Lower lobe of right lung (tissue), 2 donors: ENCODE results near the gene NSG2. TPM values are rescaled to one million over a fixed set of nuclear protein-coding genes. Genes with fewer than 3 reads are reported as not detected.

Experiments
- ATAC-seq, 2 donors: fragments of 200-7000 bp; cut with Tn5 transposase; one replicate each; pipeline ENCODE4 v1.9.1; 2020 to 2022; ENCODE audit warnings: mild to moderate bottlenecking in 2 of 2, moderate library complexity in 2 of 2
- DNase-seq: peaks from one replicate; pipeline ENCODE4 v3.0.0-alpha.2; 2020
- H3K27ac ChIP-seq: fragments of 200-600 bp; one replicate; pipeline ENCODE4 v1.8.0; 2022
- H3K27me3 ChIP-seq: fragments of 200-600 bp; one replicate; pipeline ENCODE4 v1.8.0; 2022; ENCODE audit warnings: low read depth
- H3K36me3 ChIP-seq: fragments of 200-600 bp; one replicate; pipeline ENCODE4 v1.8.0; 2022; ENCODE audit warnings: mild to moderate bottlenecking
- H3K4me1 ChIP-seq: fragments of 200-600 bp; one replicate; pipeline ENCODE4 v1.8.0; 2022
- H3K4me3 ChIP-seq: fragments of 200-600 bp; one replicate; pipeline ENCODE4 v1.8.0; 2022; ENCODE audit warnings: mild to moderate bottlenecking
- H3K9me3 ChIP-seq: fragments of 200-600 bp; one replicate; pipeline ENCODE4 v1.8.0; 2022
- intact Hi-C: fragments of 100-400 bp; cut with DNase I; formaldehyde crosslinking; loops from one replicate; pipeline ENCODE4 v1.11.0; 2022
- total RNA-seq: library from RNA; stranded (reverse); fragmentation: NEBNext Ultra II Directional; extraction: Animal tissue kit (Norgen Biotek cat#: 25700); gene quantifications from one replicate; pipeline ENCODE4 v1.2.1, GENCODE V29; 2021
- TF ChIP-seq, protein P1 (sequence below): fragments of 200-600 bp; IDR thresholded peaks from one replicate; pipeline ENCODE4 v1.8.0; 2022; ENCODE audit warnings: antibody characterized with exemption, mild to moderate bottlenecking
- donor health status: DM: no; HTN: yes; CAD: no; lungs with severe emphysema.

Gene NSG2
- total RNA-seq, 1 donor from 2014 or later = not detected

DNA sequence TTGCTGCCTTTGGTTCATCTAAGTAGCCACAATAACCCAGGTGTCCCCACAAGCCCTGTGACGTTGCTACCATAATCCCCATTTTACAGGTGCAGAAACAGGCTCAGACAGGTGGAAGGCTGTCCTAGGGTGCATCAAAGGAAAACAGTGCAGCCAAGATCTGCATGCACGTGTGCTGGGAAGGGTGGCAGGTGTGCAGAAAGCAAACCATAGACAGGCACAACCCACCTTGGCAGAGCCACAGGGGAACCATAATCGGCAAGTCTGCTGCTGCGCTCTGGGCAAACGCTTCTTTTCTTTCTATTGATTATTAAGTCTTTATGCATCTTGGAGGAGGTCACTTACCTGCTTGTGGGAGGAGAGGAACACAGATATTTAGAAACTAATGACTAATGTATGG, 7.1 kb downstream of the NSG2 start:
- H3K9me3 ChIP-seq = no peaks in the 10 kb centered on the region
- no peaks in the 10 kb centered on the region for H3K27me3 ChIP-seq
- ATAC-seq (no peak), DNase-seq (no peak)
- no peaks in the 10 kb centered on the region for H3K4me1 ChIP-seq
- no peak overlapping the region for H3K27ac ChIP-seq
- intact Hi-C loops = no loop called here
- TF ChIP-seq, protein P1, sequence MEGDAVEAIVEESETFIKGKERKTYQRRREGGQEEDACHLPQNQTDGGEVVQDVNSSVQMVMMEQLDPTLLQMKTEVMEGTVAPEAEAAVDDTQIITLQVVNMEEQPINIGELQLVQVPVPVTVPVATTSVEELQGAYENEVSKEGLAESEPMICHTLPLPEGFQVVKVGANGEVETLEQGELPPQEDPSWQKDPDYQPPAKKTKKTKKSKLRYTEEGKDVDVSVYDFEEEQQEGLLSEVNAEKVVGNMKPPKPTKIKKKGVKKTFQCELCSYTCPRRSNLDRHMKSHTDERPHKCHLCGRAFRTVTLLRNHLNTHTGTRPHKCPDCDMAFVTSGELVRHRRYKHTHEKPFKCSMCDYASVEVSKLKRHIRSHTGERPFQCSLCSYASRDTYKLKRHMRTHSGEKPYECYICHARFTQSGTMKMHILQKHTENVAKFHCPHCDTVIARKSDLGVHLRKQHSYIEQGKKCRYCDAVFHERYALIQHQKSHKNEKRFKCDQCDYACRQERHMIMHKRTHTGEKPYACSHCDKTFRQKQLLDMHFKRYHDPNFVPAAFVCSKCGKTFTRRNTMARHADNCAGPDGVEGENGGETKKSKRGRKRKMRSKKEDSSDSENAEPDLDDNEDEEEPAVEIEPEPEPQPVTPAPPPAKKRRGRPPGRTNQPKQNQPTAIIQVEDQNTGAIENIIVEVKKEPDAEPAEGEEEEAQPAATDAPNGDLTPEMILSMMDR = no peak
- no peak overlapping the region for H3K4me3 ChIP-seq
- no peaks in the 10 kb centered on the region for H3K36me3 ChIP-seq

DNA sequence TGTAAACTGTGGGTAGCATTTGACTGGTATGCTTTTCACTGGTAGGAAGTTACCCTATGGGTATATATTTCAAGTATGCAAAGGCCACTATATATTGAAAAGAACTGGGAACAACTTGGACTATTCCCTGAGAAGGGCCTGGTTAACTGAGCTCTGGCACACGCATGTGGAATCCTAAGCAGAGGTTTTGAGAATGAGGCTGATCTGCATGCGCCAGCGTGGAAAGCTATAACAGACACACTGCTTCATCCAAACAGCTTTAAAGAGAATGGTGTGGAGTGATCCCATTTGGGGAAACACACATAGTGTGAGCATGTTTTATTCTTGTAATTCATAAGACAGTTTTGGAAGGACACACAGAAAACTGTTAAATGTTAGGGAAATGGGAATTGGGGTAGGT, 8.4 kb downstream of the NSG2 start:
- DNase-seq = no peak
- Histone ChIP-seq H3K4me3 (no peak overlapping the region), H3K4me1 (no peaks in the 10 kb centered on the region), H3K9me3 (no peaks in the 10 kb centered on the region), H3K27me3 (no peaks in the 10 kb centered on the region), H3K36me3 (no peaks in the 10 kb centered on the region), H3K27ac (no peak overlapping the region)
- intact Hi-C loops = no loop called here
- TF ChIP-seq, protein P1 = no peak
- no peak for ATAC-seq

GRCh38 chr5:174056064-174056847, 10.8 kb downstream of the NSG2 start:
- TF ChIP-seq, protein P1 = no peak
- Histone ChIP-seq H3K4me1 (no peaks in the 10 kb centered on the region), H3K9me3 (no peaks in the 10 kb centered on the region), H3K27me3 (no peaks in the 10 kb centered on the region), H3K36me3 (no peaks in the 10 kb centered on the region), H3K4me3 (no peak overlapping the region), H3K27ac (no peak overlapping the region)
- intact Hi-C loops = no loop called here
- ATAC-seq (no peak), DNase-seq (no peak)

DNA sequence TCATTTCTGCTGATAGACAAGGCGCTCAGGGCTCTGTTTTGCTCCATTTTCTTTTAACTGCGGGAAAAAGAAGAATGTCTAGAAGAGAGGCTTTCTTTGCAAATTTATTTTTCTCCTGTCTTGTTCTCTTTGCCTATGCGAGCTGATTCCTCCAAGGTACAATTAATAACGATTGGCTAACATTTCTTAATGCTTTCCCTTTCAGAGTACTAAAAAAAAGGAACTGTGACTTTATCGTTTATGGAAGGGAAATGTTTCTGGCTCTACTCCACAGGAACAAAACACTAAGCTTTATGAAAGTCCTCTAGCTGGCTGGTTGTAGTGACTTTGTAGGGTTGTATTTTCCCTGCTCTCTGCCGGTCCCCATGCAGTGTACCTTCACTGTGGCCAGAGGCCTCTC, 11.7 kb downstream of the NSG2 start:
- TF ChIP-seq, protein P1 = no peak
- no peak for DNase-seq

DNA sequence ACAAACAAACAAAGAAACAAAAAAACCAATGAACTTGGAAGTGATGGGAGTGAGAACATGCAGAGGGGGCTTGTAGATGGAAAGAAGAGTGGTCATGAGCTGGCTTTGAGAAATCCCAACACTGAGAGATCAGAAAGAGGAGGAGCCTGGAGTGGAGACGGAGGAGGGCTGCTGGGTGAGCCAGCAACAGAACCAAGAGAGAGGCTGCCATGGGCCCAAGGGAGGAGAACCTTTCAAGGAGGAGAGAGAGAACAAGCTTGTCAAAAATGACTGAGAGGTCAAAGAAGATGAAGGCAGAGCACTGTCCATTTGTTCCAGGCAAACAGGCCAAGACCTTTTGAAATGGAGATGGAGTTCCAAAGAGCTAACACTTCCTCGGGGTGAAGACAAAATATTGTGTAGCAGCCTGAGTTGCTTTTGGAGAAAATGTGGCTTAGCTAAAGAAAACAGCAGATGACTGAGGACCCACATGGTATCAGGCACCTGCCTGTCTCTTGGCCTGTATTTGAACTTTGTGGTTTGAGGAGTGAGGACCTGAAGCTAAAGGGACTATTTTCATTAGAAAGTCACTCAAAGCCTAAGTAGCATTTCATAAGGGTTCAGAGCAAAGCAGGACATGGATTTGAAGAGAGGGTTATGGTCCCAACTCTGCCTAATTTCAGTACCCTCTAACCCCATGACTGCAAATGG, 13.1 kb downstream of the NSG2 start:
- H3K4me3 ChIP-seq = no peak overlapping the region
- ATAC-seq = no peak
- intact Hi-C loops = no loop called here

More for the DNA sequence above, 11.7 kb downstream of the NSG2 start:
- Histone ChIP-seq H3K4me1 (no peaks in the 10 kb centered on the region), H3K27ac (no peak overlapping the region), H3K27me3 (peaks cover 6% of the 10 kb centered on the region), H3K9me3 (no peaks in the 10 kb centered on the region), H3K4me3 (no peak overlapping the region), H3K36me3 (no peaks in the 10 kb centered on the region)
- intact Hi-C loops = no loop called here
- no peak for ATAC-seq

More for the DNA sequence above, 13.1 kb downstream of the NSG2 start:
- Histone ChIP-seq H3K36me3 (no peaks in the 10 kb centered on the region), H3K4me1 (no peaks in the 10 kb centered on the region), H3K9me3 (no peaks in the 10 kb centered on the region), H3K27me3 (peaks cover 6% of the 10 kb centered on the region), H3K27ac (no peak overlapping the region)
- TF ChIP-seq, protein P1 = no peak
- no peak for DNase-seq
